Islet of Langerhans (tissue), 1 donor: ENCODE data around the gene DMRTA1.
"Not testable (repeated sequence)": the region's sequence is repeated elsewhere in the genome, so short reads cannot be mapped to it uniquely, and the experiment has no call there.

Experiments
- FAIRE-seq: peaks from one replicate; lab custom pipeline; 2011; peaks lifted over from hg19 to GRCh38; lab: Jason Lieb, UNC

The DMRTA1 gene

DNA sequence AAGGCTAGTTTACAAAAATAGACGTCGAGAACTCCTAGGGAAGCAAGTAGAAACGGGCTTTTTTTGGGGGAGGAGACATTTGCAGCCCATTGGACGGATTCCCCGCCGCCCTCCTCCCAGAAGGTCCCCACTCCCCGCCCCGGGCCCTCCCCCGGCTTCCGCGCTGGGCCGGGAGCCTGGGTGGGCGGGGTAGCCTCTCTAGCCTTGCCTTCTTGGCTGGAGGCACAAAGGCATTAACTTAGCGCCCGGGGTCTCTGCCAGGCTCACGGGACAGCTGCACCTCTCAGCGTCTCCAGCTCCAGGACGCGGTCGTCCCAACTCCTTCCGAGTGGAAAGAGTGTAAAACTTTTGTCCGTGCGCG lies at the start of gene DMRTA1:
Gene DMRTA1, plus strand, starts transcription at position 236 of the 361 bp plus-strand sequence. CDS start 242 bp downstream, outside the sequence.
- no peak for FAIRE-seq

DNA sequence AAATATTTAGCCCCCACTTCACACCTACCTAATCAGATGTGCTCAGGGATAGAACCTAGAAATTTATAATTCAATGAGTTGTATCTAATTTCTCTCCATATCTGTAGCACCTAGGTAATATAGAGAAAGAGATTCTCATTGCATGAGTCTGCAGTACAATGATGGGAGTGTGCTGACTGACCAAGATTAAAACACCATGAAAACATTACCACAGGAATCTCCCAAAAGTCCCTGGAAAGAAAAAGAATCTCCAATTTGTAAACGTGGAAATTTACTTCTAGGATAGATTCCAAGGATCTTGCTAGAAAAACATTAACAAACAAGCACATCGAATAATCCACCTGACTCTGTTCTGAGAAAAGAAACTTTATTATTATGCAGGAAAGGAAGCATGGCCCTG lies 45.0 kb upstream of the DMRTA1 start:
- FAIRE-seq, result no peak

GRCh38 chr9:22405869-22406659 lies 40.6 kb upstream of the DMRTA1 start:
- FAIRE-seq, result no peak

- no peak for FAIRE-seq
Measured at GRCh38 chr9:22413884-22414283, 32.7 kb upstream of the DMRTA1 start.

DNA sequence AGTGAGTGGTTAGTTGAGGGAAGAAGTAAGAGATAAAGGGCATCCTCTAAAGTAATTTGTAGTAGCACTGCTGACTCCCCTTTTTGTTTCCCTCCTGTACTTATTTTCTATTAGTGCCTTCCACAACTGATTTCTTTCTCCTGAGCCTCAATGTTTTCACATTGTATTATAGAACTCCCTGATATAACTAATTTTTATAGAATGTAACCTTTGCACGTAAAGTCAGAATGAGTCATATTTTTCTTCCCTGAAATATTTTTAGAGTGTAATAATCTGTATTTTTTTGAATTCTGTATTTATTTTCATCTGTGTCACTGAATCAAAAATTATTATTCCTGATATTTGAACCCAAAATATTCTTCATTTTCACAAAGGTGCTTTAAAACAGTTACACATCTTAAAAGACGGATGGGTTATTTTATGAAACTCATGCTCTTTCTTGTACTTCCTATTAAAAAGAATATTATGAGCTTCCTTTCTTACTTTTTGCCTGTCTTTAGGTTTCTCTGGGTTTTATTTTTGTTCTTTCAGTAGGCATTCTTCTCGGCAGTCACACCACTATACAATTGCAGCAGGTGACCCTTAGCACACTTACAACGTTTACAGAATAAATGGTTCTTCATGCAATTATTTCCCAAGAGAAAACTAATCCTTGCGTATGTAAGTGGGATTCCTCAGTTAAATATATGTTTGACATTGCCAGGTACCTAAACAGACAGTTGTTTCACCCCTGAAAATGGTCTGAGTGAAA lies 30.5 kb upstream of the DMRTA1 start:
- no peak for FAIRE-seq

DNA sequence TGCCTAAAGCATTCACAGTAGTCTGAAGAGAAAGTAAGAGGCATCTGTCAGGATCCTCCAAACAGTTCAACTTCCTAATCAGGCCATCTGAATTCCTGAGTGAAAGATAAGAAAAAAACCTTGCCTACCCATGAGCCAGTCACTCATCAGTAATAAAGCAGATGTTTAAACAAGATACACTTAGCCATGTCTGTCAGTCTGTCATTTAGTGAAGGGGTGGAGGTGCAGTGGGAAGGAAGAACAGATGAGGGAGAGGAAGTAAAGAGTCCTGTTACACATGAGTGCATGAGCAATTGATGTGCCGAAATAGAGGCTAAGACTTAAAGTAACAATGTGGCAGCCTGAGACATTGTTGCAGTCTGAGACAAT lies 29.9 kb upstream of the DMRTA1 start:
- FAIRE-seq, result no peak

DNA sequence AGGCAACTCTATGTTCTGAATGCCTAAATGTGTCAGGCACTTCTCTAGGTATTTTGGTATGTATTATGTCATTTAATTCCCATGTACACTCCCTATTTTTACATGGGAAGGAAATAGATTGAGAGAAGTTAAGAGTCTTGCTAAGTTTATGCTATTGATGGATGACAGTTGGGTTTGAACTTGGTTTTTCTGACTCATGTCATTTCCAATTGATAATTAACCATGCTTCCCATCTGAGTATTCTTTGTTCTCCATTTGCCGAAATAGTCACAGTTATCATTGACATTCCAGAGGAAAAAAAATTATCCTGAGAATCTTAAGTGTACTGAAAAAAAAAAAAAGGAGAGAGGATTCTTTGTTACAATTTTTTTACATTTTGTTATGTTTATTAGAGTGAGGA lies 23.1 kb upstream of the DMRTA1 start:
- no peak for FAIRE-seq

DNA sequence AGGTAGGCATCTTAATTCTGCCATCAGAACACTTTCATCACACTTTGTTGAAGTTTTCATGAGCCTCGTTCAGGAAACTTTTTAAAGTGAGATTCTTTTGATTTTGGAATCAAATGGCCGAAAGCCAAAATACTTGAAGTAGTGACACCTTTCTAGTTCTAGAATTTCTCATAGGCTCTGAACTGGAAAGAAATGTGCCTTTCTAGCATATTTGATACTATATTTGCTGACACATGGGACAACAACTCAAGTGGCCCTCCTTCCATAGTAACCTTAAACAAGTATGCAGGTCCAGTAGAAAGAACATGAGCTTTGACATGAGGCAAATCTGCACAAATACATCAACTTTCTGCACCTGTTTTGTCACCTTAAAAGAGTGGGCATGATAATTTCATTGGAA lies 22.0 kb upstream of the DMRTA1 start:
- no peak for FAIRE-seq

GRCh38 chr9:22425551-22425950 lies 21.1 kb upstream of the DMRTA1 start:
- FAIRE-seq, result no peak

- no peak for FAIRE-seq
Measured at GRCh38 chr9:22427226-22427880, 19.3 kb upstream of the DMRTA1 start.

- FAIRE-seq, result no peak
Measured at GRCh38 chr9:22433691-22434090, 12.9 kb upstream of the DMRTA1 start.

- FAIRE-seq, result not testable (repeated sequence)
Measured at GRCh38 chr9:22435252-22435651, 11.4 kb upstream of the DMRTA1 start.

DNA sequence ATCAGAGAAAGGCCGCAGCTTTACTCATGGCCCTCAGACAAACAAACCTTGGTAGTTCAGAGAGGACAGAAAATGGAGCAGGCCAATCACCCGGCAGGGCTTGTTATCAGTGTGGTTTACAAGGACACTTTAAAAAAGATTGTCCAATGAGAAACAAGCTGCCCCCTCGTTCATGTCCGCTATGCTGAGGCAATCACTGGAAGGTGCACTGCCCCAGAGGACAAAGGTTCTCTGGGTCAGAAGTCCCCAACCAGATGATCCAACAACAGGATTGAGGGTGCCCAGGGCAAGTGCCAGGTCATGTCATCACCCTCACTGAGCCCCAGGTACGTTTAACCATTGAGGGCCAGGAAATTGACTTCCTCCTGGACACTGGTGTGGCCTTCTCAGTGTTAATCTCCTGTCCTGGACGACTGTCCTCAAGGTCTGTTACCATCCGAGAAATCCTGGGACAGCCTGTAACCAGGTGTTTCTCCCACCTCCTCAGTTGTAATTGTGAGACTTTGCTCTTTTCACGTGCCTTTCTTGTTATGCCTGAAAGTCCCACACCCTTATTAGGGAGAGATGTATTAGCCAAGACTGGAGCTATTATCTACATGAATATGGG lies 9.1 kb upstream of the DMRTA1 start:
- not testable (repeated sequence) for FAIRE-seq

DNA sequence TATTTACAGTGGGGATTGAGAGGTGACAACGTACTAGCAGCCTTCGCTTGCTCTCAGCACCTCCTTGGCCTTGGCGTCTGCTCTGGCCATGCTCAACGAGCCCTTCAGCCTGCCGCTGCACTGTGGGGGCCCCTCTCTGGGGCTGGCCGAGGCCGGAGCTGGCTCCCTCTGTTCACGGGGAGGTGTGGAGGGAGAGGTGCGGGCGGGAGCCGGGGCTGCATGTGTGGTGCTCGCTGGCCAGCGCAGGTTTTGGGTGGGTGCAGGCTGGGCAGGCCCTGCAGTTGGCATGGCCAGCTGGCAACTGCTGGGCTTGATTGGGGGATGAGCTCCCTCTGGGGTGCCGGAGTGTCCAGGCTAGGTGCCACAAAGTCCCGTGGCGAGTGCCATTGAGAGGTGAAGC lies 5.8 kb upstream of the DMRTA1 start:
- no peak for FAIRE-seq

DNA sequence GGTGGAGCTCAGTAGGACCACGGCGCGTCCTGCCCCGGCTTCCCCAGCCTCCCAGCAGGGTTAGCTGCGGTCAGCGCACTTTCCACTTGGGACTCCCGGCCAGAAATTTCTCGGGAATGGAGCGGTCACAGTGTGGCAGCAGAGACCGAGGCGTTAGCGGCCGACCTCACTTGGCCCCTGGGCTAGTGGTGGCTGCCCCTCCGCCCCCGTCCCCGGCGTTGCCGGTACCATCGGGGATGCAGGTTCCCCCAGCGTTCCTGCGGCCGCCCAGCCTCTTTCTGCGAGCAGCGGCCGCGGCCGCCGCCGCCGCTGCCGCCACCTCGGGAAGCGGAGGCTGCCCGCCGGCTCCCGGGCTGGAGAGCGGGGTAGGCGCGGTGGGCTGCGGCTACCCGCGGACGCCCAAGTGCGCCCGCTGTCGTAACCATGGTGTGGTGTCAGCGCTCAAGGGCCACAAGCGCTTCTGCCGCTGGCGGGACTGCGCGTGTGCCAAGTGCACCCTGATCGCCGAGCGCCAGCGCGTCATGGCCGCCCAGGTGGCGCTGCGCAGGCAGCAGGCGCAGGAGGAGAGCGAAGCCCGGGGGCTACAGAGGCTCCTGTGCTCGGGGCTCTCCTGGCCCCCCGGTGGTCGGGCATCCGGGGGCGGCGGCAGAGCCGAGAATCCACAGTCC lies 460 bp downstream of the DMRTA1 start:
- no peak for FAIRE-seq

- FAIRE-seq, result peak; percentile 24
Measured at GRCh38 chr9:22447618-22448305, 1.1 kb downstream of the DMRTA1 start.

- no peak for FAIRE-seq
Measured at GRCh38 chr9:22449719-22450118, 3.1 kb downstream of the DMRTA1 start.

DNA sequence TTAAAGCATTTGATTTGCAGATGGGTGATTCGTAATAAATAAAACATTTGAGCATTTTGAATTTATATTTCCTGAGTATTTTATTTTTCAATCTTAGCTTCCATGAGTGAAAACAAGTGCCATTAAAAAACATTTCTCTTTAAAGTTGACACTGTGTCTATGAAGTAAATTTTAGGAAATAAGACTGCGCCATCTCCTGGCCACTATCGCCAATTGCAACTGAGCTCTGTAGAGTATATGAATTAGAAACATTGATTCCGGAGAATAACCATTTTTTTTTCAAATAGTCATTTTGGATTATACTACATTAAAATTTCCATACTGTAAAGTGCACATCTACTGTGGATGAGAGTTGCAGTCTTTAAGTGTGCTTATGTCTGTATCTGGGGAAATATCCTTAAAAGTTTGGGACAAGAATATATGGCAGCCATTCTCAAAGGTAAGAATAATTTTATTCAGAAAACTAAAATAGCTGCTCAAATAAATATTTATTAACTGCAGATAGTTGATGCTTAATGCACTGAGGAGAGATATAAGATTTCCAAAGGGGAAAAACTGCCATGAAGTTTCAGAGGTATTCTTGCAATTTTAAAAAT lies 5.9 kb downstream of the DMRTA1 start:
- FAIRE-seq, result peak; percentile 94

GRCh38 chr9:22454016-22454415 lies 7.4 kb downstream of the DMRTA1 start:
- FAIRE-seq, result no peak

- FAIRE-seq, result no peak
Measured at GRCh38 chr9:22455181-22455580, 8.6 kb downstream of the DMRTA1 start.

- no peak for FAIRE-seq
Measured at GRCh38 chr9:22457448-22457847, 10.8 kb downstream of the DMRTA1 start.
